Globus pallidus (tissue), 1 donor: ENCODE results near the gene KLRG1.

Experiments used
- DNase-seq: peaks from one replicate; pipeline ENCODE4 v3.0.0-alpha.2; 2015; ENCODE audit warnings: low spot score

Gene KLRG1

DNA sequence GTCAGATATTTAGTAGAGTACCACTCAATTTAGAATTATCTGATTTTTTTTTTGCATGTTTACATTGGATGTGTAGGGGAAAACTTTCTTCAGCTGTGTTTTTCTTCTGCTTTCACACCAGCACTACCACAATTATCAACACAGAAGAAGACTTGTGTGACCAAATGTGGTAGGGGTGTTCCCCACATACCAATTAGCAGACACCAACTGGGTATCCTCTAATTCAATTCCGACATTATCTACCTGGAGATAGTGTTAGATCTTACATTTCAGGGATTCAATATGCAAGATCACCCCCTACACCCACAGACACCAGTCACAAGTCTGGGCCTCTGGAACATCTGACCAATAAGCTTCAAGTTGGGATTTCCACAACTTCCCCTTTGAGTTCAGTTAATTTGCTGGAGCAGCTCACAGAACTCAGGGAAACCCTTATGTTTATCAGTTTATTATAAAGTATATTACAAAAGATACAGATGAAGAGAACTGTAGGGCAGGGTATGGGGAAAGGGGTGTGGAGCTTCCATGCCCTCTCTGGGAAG, 4.1 kb upstream of the KLRG1 start:
- DNase-seq = no peak

DNA sequence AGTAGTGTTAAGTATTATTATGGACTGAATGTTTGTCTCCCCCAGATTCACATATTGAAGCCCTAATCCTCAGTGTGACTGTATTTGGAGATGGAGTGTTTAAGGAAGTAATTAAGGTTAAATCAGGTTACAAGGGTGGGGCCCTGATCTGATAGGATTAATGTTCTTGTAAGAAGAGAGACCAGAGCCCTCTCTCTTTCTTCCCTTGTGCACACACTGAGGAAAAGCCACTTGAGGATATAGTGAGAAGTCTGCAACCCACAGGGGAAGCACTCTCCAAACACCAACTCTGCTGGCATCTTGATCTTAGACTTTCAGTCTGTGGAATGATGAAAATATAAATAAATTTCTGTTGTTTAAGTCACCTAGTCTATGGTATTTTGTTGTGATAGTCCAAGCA, 2.2 kb upstream of the KLRG1 start:
- DNase-seq = no peak

DNA sequence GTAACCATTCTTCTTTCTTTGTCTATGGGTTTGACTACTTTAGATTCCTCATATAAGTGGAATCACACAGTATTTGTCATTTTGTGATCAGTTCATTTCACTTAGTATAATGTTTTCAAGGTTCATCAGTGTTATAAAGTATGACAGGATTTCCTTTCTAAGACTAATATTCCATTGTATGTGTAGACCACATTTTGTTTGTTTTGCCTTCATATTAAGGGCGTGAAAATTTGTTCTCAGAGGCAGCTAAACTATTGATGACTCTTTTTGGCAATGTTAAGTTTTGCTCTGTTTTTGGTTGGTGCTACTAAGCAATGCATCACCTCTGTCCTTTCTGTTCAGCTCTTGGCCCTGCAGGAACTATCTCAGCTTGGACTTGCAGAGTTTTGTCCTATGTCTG, 1.7 kb upstream of the KLRG1 start:
- no peak for DNase-seq

DNA sequence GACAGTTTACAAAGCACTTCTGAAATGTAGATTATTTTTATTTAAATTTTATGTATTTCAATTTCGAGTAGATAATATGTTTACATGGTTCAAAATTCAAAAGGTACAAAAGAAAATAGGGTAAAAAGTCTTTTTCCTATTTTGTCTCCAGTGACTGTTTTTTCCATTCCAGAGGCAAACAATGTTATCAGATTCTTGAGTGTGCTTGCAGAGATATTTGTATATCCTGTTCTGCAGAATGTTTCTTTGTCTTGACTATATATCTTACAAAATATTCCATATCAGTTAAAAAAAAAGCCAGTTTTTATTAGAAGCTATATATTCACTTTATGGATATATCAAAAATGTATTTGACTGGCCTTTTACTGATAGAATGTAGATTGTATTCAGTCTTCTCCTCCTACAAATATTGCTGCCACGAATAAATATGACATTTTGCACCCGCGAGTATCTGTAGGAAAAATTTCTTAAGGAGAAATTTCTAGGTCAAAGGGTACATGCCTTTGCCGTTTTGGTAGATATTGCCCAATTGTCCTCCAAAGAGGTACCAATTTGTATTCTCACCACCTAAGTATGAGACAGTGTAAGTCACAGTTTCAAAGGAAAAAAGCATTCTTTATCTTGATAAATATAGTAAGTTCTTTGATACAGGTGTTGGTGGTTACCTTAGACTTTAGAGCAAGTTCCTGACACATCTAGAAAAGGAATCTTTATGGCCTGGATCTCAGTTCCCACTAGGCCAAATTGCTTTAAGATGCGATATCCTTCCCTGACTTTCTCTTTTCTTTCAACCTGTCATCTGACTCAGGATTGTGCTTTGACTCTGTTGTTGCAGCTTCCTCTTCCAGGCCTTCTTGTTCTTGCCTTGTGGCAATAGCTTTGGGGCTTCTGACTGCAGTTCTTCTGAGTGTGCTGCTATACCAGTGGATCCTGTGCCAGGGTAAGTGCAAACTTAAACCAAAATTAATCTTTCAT, 2.3 kb downstream of the KLRG1 start:
- DNase-seq = no peak

- DNase-seq = no peak
Observed at GRCh38 chr12:8993827-8994226, 4.5 kb downstream of the KLRG1 start.

GRCh38 chr12:8995021-8995775, 5.9 kb downstream of the KLRG1 start:
- no peak for DNase-seq

GRCh38 chr12:8996682-8997405, 7.5 kb downstream of the KLRG1 start:
- no peak for DNase-seq

- no peak for DNase-seq
Observed at GRCh38 chr12:9001233-9001632, 11.9 kb downstream of the KLRG1 start.

DNA sequence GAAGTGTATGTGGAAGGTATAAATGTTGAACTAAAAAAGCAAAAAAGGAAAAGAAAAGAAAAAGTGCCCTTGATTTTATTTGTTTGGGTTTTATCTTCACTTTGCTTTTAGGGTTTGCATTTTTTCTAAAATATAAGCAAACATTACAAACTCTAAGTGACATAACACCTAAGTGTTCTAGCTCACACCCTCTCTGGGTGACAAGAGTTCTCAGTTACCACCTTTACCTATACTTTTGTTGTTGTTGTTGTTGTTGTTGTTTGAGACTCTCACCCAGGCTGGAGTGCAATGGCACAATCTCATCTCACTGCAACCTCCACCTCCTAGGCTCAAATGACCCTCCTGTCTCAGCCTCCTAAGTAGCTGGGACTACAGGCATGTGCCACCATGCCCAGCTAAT, 13.0 kb downstream of the KLRG1 start:
- no peak for DNase-seq

- no peak for DNase-seq
Observed at GRCh38 chr12:9022592-9022991, 33.2 kb downstream of the KLRG1 start.

- no peak for DNase-seq
Observed at GRCh38 chr12:9024512-9024911, 35.2 kb downstream of the KLRG1 start.

DNA sequence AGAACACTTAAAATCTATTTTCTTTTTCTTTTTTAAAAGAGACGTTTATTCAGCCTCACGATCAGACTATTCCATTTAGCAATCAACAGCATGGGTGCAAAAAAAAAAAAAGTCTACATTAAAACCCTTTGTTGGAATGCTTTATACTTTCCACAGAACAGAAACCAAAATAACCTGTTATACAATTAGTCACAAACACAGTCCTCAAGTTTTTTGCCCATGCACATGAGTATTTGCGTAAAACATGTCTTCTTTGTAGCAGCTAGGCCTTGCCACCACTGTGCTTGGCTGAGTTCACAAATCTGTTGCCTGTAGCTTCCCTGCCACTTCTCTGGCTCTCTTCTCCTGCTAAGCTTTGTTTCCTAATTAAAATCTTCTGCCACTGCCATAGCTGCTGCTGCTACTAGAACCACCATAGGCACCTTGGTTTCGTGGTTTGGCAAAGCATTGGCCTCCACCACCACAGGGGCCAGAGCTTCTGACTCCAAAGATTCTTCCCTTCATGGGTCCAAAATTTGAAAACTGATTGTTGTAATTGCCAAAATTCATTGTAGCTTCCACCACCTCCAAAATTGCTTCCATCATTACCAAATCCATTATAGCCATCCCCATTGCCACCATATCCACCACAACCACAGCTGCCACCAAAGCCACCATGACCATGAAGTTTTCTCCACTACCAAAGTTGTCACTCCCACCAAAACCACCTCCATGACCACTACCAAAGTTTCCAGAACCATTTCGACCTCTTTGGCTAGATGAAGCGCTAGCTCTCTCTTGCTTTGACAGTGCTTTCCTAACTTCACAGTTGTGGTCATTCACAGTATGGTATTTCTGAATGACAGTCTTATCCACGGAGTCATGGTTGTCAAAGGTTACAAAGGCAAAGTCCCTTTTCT, 38.1 kb downstream of the KLRG1 start:
- DNase-seq = no peak

GRCh38 chr12:9030776-9031175, 41.4 kb downstream of the KLRG1 start:
- DNase-seq = no peak

DNA sequence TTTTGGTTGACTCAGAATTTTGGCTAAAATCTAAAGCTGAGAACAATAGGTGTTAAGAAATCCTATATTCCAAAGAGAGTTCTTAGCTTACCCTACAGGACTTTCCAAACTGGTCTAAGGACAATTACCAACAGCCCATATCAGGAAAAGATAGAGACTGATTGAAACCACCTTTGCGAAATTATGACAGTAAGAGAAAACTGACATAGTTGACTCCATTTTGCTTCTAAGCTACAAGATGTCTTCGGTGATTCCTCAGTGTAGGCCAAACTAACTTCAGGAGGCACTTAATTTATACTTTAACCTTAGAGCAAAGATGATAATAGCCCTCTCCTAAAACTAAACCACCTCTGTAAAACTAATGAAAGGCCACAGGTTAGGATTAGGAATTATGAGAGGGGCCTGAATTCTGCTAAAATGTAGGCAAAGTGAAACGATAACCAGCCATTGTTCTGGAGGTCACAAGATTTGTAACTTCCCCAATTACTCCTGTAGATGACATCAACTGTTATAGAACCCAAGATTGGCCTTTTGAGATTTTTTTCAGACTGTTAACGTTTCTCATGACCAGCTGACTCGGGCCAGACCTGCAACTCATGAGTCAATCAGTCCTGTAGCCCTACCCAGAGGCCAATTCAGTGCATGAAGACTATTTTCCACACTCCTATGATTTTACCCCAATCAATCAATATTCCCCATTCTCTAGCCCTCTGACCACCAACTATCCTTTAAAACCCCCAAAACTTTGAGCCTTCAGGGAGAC, 43.0 kb downstream of the KLRG1 start:
- DNase-seq = no peak

- DNase-seq = no peak
Observed at GRCh38 chr12:9033265-9033887, 44.0 kb downstream of the KLRG1 start.

DNA sequence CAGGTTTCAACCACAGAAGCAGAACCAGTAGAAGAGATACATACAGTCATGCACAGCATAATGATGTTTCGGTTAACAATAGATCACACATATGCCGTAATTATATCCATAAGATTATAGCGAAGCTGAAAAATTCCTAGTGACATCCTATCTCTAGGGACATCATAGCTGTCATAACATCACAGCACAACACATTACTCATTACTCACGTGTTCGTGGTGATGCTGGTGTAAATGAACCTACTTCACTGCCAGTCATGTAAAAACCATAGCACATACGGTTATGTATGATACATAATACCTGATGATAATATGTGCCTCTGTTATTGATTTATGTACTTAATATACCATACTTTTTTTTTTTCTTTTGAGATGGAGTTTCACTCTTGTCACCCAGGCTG, 44.7 kb downstream of the KLRG1 start:
- no peak for DNase-seq

DNA sequence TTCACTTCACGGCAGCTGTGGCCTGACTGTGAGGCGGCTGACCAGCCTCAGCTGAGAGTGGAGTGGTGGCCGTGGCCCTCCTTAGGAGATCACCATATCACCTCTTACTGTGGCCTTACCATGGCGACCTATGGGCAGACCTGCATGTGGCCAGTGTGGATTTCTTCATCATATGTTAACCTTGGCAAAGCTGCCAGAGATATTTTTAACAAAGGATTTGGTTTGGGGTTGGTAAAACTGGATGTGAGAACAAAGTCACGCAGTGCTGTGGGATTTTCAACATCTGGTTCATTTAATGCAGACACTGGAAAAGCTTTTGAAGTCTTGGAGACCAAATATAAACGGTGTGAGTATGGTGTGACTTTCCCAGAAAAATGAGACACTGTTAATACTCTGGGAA, 46.9 kb downstream of the KLRG1 start:
- DNase-seq = no peak

GRCh38 chr12:9037431-9037830, 48.1 kb downstream of the KLRG1 start:
- no peak for DNase-seq

DNA sequence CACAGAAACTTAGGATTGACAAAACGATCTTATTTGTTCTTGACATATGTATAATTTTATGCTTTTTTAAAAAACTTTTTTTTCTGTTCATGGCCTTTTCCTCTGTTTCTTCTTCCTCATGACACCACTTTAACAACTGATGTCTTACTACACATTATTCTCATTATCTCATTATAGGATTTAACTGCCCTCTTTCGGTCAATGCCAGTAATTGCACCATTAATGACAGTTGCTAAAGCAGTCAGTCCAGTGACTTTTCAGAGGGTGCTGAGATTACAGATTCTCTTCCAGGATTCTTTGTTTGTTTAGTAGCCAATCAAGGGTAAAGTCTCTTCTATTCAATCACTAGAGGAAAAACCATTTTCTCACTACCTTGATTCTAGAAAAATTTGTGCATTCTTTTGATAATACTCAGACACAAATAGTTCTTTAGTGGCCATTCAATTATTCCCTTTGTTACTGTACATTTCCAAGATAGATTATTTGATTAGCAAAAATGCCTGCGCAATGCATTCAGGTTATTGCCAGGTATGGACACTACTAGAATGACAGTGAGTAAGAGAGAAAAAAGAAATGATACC, 50.1 kb downstream of the KLRG1 start:
- DNase-seq = peak; percentile 47
